ENCODE data around the gene ADORA2A.

Gene ADORA2A

GRCh38 chr22:24390576-24390975 is 36.8 kb upstream of the ADORA2A start:
- no peaks in the 10 kb centered on the region for H3K27me3 ChIP-seq (ENCODE audit: low read length)
- H3F3A ChIP-seq (ENCODE audit: insufficient read depth), result no peaks in the 10 kb centered on the region
- no peak overlapping the region for H3K4me3 ChIP-seq (ENCODE audit: insufficient read depth, low read length, poor library complexity, severe bottlenecking)
- no peak overlapping the region for H3K9ac ChIP-seq (ENCODE audit: low read length)
- H4K20me1 ChIP-seq (ENCODE audit: low read depth, low read length), result no peaks in the 10 kb centered on the region
- no peak overlapping the region for H2AFZ ChIP-seq (ENCODE audit: low read depth, low read length, severe bottlenecking)
- H3K9me3 ChIP-seq (ENCODE audit: insufficient read depth, low read length), result no peaks in the 10 kb centered on the region
- H3K79me2 ChIP-seq (ENCODE audit: insufficient read depth, low read length), result no peaks in the 10 kb centered on the region
- H3K4me2 ChIP-seq (ENCODE audit: low read depth, low read length, poor library complexity, severe bottlenecking), result no peak overlapping the region
- no peak overlapping the region for H3K27ac ChIP-seq (ENCODE audit: low read depth, low read length)
- TF ChIP-seq EZH2phosphoT487 (conservative IDR thresholded peaks at IDR 0.05; ENCODE audit: low read length) (no peak), CTCF (IDR thresholded peaks at IDR 0.05; ENCODE audit: insufficient read depth, low read length, poor library complexity, severe bottlenecking) (no peak)
- no peaks in the 10 kb centered on the region for H3K9me2 ChIP-seq (replicated peaks; ENCODE audit: insufficient read depth, low read length)
- 0 out of 2 replicates have a peak, but pooled peaks cover 2% of the 10 kb centered on the region for H3K36me3 ChIP-seq (ENCODE audit: low read length)

- TF ChIP-seq CTCF (IDR thresholded peaks at IDR 0.05; ENCODE audit: insufficient read depth, low read length, poor library complexity, severe bottlenecking), result no peak
- TF ChIP-seq EZH2phosphoT487 (conservative IDR thresholded peaks at IDR 0.05; ENCODE audit: low read length), result no peak
- H3F3A ChIP-seq (ENCODE audit: insufficient read depth), result no peaks in the 10 kb centered on the region
- H3K36me3 ChIP-seq (ENCODE audit: low read length), result no peaks in the 10 kb centered on the region
- H3K4me3 ChIP-seq (ENCODE audit: insufficient read depth, low read length, poor library complexity, severe bottlenecking), result no peak overlapping the region
- no peak overlapping the region for H3K9ac ChIP-seq (ENCODE audit: low read length)
- H3K9me2 ChIP-seq (replicated peaks; ENCODE audit: insufficient read depth, low read length), result no peaks in the 10 kb centered on the region
- no peaks in the 10 kb centered on the region for H3K9me3 ChIP-seq (ENCODE audit: insufficient read depth, low read length)
- no peak overlapping the region for H3K27ac ChIP-seq (ENCODE audit: low read depth, low read length)
- no peak overlapping the region for H2AFZ ChIP-seq (ENCODE audit: low read depth, low read length, severe bottlenecking)
- no peaks in the 10 kb centered on the region for H3K79me2 ChIP-seq (ENCODE audit: insufficient read depth, low read length)
- H3K27me3 ChIP-seq (ENCODE audit: low read length), result no peaks in the 10 kb centered on the region
- no peak overlapping the region for H3K4me2 ChIP-seq (ENCODE audit: low read depth, low read length, poor library complexity, severe bottlenecking)
- no peaks in the 10 kb centered on the region for H4K20me1 ChIP-seq (ENCODE audit: low read depth, low read length)
Measured at GRCh38 chr22:24391836-24392217, 35.6 kb upstream of the ADORA2A start.

- Histone ChIP-seq H3K36me3 (ENCODE audit: low read length) (no peaks in the 10 kb centered on the region), H3K4me2 (ENCODE audit: low read depth, low read length, poor library complexity, severe bottlenecking) (no peak overlapping the region), H3F3A (ENCODE audit: insufficient read depth) (0 out of 2 replicates have a peak, but pooled peaks cover 3% of the 10 kb centered on the region), H3K9me3 (ENCODE audit: insufficient read depth, low read length) (no peaks in the 10 kb centered on the region), H2AFZ (ENCODE audit: low read depth, low read length, severe bottlenecking) (no peak overlapping the region), H3K79me2 (ENCODE audit: insufficient read depth, low read length) (no peaks in the 10 kb centered on the region), H3K9me2 (replicated peaks; ENCODE audit: insufficient read depth, low read length) (no peaks in the 10 kb centered on the region), H3K9ac (ENCODE audit: low read length) (no peak overlapping the region), H3K4me3 (ENCODE audit: insufficient read depth, low read length, poor library complexity, severe bottlenecking) (no peak overlapping the region), H3K27ac (ENCODE audit: low read depth, low read length) (no peak overlapping the region), H3K27me3 (ENCODE audit: low read length) (no peaks in the 10 kb centered on the region), H4K20me1 (ENCODE audit: low read depth, low read length) (no peaks in the 10 kb centered on the region)
- TF ChIP-seq EZH2phosphoT487 (conservative IDR thresholded peaks at IDR 0.05; ENCODE audit: low read length), result no peak
- TF ChIP-seq CTCF (IDR thresholded peaks at IDR 0.05; ENCODE audit: insufficient read depth, low read length, poor library complexity, severe bottlenecking), result no peak
Measured at GRCh38 chr22:24392218-24392931, 35.0 kb upstream of the ADORA2A start.
